GM19193 (cell line): ENCODE data around the gene DERL3.

Experiments
- POLR2A ChIP-seq: IDR thresholded peaks from 4 replicates; pipeline ENCODE4 v1.6.1; 2011; ENCODE audit not compliant: insufficient read depth, insufficient read length; ENCODE audit errors: extremely low read depth

The DERL3 gene

GRCh38 chr22:23849009-23850006 lies 10.5 kb upstream of the DERL3 start:
- TF ChIP-seq POLR2A: no peak

- no peak for TF ChIP-seq POLR2A
Observed at GRCh38 chr22:23847991-23848864, 9.4 kb upstream of the DERL3 start.

GRCh38 chr22:23847310-23847920 lies 8.6 kb upstream of the DERL3 start:
- no peak for TF ChIP-seq POLR2A

GRCh38 chr22:23846081-23846469 lies 7.3 kb upstream of the DERL3 start:
- no peak for TF ChIP-seq POLR2A

- TF ChIP-seq POLR2A: no peak
Observed at GRCh38 chr22:23845265-23846080, 6.7 kb upstream of the DERL3 start.

GRCh38 chr22:23844739-23845202 lies 6.0 kb upstream of the DERL3 start:
- no peak for TF ChIP-seq POLR2A

GRCh38 chr22:23842599-23842998 lies 3.8 kb upstream of the DERL3 start:
- TF ChIP-seq POLR2A: no peak

GRCh38 chr22:23841736-23842445 lies 3.1 kb upstream of the DERL3 start:
- TF ChIP-seq POLR2A: no peak

- no peak for TF ChIP-seq POLR2A
Observed at GRCh38 chr22:23841292-23841691, 2.5 kb upstream of the DERL3 start.

- no peak for TF ChIP-seq POLR2A
Observed at GRCh38 chr22:23840026-23840425, 1.2 kb upstream of the DERL3 start.

- no peak for TF ChIP-seq POLR2A
Observed at GRCh38 chr22:23837911-23838680, 710 bp downstream of the DERL3 start.

GRCh38 chr22:23837496-23837859 lies 1.3 kb downstream of the DERL3 start:
- no peak for TF ChIP-seq POLR2A
